Hepatocyte (in vitro differentiated cells): ENCODE data around the gene DCC. TPM values are rescaled to one million over a fixed set of nuclear protein-coding genes. Genes with fewer than 3 reads are reported as not detected.

Source experiments
- DNase-seq: peaks from one replicate; pipeline ENCODE4 v3.0.0-alpha.2; 2016; ENCODE audit warnings: low spot score
- H2AFZ ChIP-seq: fragments of 200-600 bp; sonication (generic); 2 replicates; pipeline ENCODE4 v1.6.0; 2016; ENCODE audit warnings: antibody characterized with exemption, mild to moderate bottlenecking
- H3K27ac ChIP-seq: fragments of 200-600 bp; sonication (generic); 2 replicates; pipeline ENCODE4 v1.5.1; 2016; ENCODE audit warnings: mild to moderate bottlenecking
- H3K27me3 ChIP-seq: fragments of 200-600 bp; sonication (generic); 2 replicates; pipeline ENCODE4 v1.6.1; 2016
- H3K36me3 ChIP-seq: fragments of 200-600 bp; sonication (generic); replicated peaks from 2 replicates; pipeline ENCODE4 v1.5.1; 2016; ENCODE audit warnings: low read depth; ENCODE audit not compliant: insufficient read depth
- H3K4me1 ChIP-seq: fragments of 200-600 bp; sonication (generic); 2 replicates; pipeline ENCODE4 v1.5.1; 2016; ENCODE audit warnings: mild to moderate bottlenecking, moderate library complexity; ENCODE audit not compliant: insufficient read depth
- H3K4me2 ChIP-seq: fragments of 200-600 bp; sonication (generic); 2 replicates; pipeline ENCODE4 v1.6.0; 2016
- H3K4me3 ChIP-seq: fragments of 200-600 bp; sonication (generic); 2 replicates; pipeline ENCODE4 v1.5.1; 2016; ENCODE audit warnings: mild to moderate bottlenecking
- H3K79me2 ChIP-seq: fragments of 200-600 bp; sonication (generic); 2 replicates; pipeline ENCODE4 v1.6.0; 2017; ENCODE audit warnings: mild to moderate bottlenecking
- H3K9me2 ChIP-seq: fragments of 200-600 bp; sonication (generic); replicated peaks from 2 replicates; pipeline ENCODE4 v1.6.0; 2017; ENCODE audit warnings: mild to moderate bottlenecking; ENCODE audit not compliant: insufficient read depth
- H3K9me3 ChIP-seq: fragments of 200-600 bp; sonication (generic); 2 replicates; pipeline ENCODE4 v1.5.1; 2016; ENCODE audit warnings: low read depth, mild to moderate bottlenecking
- H4K20me1 ChIP-seq: fragments of 200-600 bp; sonication (generic); 2 replicates; pipeline ENCODE4 v1.6.0; 2016; ENCODE audit warnings: mild to moderate bottlenecking; ENCODE audit not compliant: insufficient read depth, poor library complexity, severe bottlenecking
- EZH2 ChIP-seq: fragments of 200-600 bp; sonication (generic); IDR thresholded peaks from 2 replicates; pipeline ENCODE4 v1.6.1; 2016; ENCODE audit warnings: antibody characterized with exemption, mild to moderate bottlenecking, borderline replicate concordance
- EZH2phosphoT487 ChIP-seq: fragments of 200-600 bp; sonication (generic); IDR thresholded peaks from one replicate; pipeline ENCODE4 v1.6.1; 2018; ENCODE audit warnings: antibody characterized with exemption, mild to moderate bottlenecking, low read depth, moderate library complexity; ENCODE audit not compliant: unreplicated experiment, severe bottlenecking
- WGBS: methylation state at CpG from one replicate; pipeline ENCODE4 v1.1.6; 2016; ENCODE audit warnings: low lambda C conversion rate; ENCODE audit errors: missing lambda C conversion rate; 5-methylcytosine and 5-hydroxymethylcytosine counted together
- polyA plus RNA-seq: library from polyadenylated mRNA; unstranded; fragments of >200 nt; fragmentation: Nextera tagmentation; extraction: Ambion mirVana; gene quantifications from 2 replicates; pipeline ENCODE4 v1.2.1, GENCODE V29; 2016
- total RNA-seq: library from RNA; depleted of rRNA; stranded (reverse); fragments of >200 nt; gene quantifications from 2 replicates; pipeline ENCODE4 v1.2.3, GENCODE V29; 2014
- TF ChIP-seq, protein P1 (sequence below): fragments of 200-600 bp; sonication (generic); IDR thresholded peaks from 2 replicates; pipeline ENCODE4 v1.5.1; 2016; ENCODE audit warnings: antibody characterized with exemption, mild to moderate bottlenecking; ENCODE audit not compliant: poor library complexity

The DCC gene
- total and polyA plus RNA-seq, 2 experiments from 2014 or later, result 1.0 to 3.5 TPM

DNA sequence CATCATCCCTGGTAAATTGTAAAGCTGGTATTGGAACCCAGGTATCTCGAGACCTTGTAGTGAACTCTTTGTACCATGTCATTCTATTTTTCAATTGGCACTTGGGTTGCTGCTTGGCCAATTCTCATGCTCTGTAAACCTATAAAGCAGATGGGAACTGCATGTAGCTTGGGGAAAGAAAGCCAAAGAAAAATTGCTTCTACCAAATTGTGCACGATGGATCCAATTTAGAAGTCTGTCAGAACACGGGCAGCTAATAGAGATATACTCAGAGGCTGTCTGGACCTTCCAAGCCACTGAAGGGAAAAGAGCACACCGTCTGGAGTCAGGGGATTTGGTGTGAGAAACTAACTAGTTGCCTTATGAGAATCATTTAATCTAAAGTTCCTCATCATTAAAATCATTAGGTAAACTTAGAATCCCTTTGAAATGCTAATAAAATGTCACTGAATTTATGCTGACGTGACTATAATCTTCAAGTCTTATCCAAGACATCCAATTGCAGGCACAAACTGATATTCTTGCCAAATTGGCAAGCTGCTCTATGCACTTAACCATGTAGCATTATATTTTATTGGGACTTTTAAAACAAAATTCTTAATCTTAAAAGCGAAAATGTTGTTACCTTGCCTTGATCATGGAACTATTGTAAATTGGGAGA is 206.8 kb downstream of the DCC start:
- no peaks in the 10 kb centered on the region for H3K9me2 ChIP-seq
- TF ChIP-seq, protein P1, sequence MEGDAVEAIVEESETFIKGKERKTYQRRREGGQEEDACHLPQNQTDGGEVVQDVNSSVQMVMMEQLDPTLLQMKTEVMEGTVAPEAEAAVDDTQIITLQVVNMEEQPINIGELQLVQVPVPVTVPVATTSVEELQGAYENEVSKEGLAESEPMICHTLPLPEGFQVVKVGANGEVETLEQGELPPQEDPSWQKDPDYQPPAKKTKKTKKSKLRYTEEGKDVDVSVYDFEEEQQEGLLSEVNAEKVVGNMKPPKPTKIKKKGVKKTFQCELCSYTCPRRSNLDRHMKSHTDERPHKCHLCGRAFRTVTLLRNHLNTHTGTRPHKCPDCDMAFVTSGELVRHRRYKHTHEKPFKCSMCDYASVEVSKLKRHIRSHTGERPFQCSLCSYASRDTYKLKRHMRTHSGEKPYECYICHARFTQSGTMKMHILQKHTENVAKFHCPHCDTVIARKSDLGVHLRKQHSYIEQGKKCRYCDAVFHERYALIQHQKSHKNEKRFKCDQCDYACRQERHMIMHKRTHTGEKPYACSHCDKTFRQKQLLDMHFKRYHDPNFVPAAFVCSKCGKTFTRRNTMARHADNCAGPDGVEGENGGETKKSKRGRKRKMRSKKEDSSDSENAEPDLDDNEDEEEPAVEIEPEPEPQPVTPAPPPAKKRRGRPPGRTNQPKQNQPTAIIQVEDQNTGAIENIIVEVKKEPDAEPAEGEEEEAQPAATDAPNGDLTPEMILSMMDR, result no peak
- TF ChIP-seq EZH2phosphoT487, result no peak
- TF ChIP-seq EZH2, result no peak
- H2AFZ ChIP-seq, result no peak overlapping the region
- no peaks in the 10 kb centered on the region for H3K4me1 ChIP-seq
- H3K27ac ChIP-seq, result no peak overlapping the region
- no peaks in the 10 kb centered on the region for H4K20me1 ChIP-seq
- H3K36me3 ChIP-seq, result no peaks in the 10 kb centered on the region
- no peaks in the 10 kb centered on the region for H3K79me2 ChIP-seq
- 75% methylated on average over 6 of the region's 6 CpGs for WGBS
- no peak for DNase-seq
- H3K9me3 ChIP-seq, result no peaks in the 10 kb centered on the region
- H3K4me2 ChIP-seq, result no peak overlapping the region
- no peaks in the 10 kb centered on the region for H3K27me3 ChIP-seq
- no peak overlapping the region for H3K4me3 ChIP-seq

DNA sequence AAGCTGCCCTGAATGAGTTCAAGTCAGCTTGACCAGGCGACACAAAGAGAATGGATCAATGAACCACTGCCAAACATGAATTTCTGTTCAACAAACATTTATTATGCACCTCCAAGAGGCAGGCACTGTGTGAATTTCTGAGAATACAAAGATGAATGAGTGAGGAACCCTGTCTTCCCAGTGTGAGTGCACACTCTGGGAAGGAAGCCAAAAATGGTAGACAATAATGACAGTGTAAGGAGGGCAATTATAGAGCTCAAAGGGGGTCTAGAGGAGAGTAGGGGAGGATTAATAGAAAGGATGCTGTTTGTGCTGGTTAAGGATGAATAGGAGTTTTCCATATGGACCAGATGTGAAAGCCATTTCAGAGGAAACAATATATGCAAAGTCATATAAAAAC is 213.4 kb downstream of the DCC start:
- no peak for DNase-seq
- Histone ChIP-seq H3K27me3 (no peaks in the 10 kb centered on the region), H3K9me3 (no peaks in the 10 kb centered on the region), H3K27ac (no peak overlapping the region), H3K4me1 (no peaks in the 10 kb centered on the region), H2AFZ (no peak overlapping the region), H3K4me3 (no peak overlapping the region), H3K9me2 (no peaks in the 10 kb centered on the region), H3K79me2 (no peaks in the 10 kb centered on the region), H4K20me1 (no peaks in the 10 kb centered on the region), H3K4me2 (no peak overlapping the region), H3K36me3 (no peaks in the 10 kb centered on the region)
- TF ChIP-seq, protein P1, result no peak
- TF ChIP-seq EZH2phosphoT487 (no peak), EZH2 (no peak)
- 79% methylated on average over 1 of the region's 1 CpG for WGBS

DNA sequence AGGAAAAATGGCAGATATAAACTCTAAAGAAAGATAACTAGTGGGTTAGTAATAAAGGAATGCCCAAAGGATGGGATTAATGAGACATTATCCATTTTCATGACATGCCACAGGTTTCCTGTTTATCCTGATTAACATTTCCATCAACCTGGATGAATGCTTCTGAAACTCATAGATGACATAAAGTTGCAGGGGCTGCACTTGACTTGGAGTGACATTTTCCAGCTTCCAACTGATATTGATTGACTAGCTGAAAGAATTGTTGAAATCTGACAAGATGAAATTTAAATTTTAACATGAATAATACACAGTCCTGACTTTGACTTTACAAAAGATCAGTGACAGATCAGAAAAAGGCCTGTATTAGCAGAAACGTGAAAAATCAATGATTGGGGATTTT is 214.2 kb downstream of the DCC start:
- Histone ChIP-seq H3K4me1 (no peaks in the 10 kb centered on the region), H4K20me1 (no peaks in the 10 kb centered on the region)
- WGBS, result 68% methylated on average over 1 of the region's 1 CpG

More for the DNA sequence above, 214.2 kb downstream of the DCC start:
- TF ChIP-seq, protein P1, result no peak
- TF ChIP-seq EZH2phosphoT487, result no peak
- no peak for TF ChIP-seq EZH2
- Histone ChIP-seq H3K4me3 (no peak overlapping the region), H3K27me3 (no peaks in the 10 kb centered on the region), H3K9me3 (no peaks in the 10 kb centered on the region), H3K27ac (no peak overlapping the region), H3K79me2 (no peaks in the 10 kb centered on the region), H3K4me2 (no peak overlapping the region), H3K36me3 (no peaks in the 10 kb centered on the region), H3K9me2 (no peaks in the 10 kb centered on the region), H2AFZ (no peak overlapping the region)
- no peak for DNase-seq
